NCI-H1930 (cell line): ENCODE measurements around the gene GTF2H2.
"Not testable (repeated sequence)": the region's sequence is repeated elsewhere in the genome, so short reads cannot be mapped to it uniquely, and the experiment has no call there.

Experiments
- DNase-seq, 2 experiments: peaks; one replicate each; lab custom pipeline; 2025; lab: John Stamatoyannopoulos, UW

Gene GTF2H2

DNA sequence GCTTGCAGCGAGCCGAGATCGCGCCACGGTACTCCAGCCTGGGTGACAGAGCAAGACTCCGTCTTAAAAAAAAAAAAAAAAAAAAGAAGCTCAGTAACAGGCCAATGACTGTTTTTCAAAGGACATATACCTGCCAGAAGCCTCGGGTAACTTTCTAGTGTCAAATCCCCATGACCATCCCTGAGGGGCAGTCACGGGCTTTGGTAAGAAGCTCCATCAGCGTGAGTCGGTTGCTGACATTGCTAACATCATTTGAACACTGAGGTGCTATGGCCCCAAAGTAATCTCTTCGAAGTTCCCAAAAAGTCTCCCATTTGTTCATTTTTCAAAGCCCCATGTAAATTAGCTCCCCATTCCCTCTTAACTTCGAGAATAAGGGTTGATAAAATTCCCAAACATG, 53.9 kb downstream of the GTF2H2 start:
- DNase-seq: no peak

DNA sequence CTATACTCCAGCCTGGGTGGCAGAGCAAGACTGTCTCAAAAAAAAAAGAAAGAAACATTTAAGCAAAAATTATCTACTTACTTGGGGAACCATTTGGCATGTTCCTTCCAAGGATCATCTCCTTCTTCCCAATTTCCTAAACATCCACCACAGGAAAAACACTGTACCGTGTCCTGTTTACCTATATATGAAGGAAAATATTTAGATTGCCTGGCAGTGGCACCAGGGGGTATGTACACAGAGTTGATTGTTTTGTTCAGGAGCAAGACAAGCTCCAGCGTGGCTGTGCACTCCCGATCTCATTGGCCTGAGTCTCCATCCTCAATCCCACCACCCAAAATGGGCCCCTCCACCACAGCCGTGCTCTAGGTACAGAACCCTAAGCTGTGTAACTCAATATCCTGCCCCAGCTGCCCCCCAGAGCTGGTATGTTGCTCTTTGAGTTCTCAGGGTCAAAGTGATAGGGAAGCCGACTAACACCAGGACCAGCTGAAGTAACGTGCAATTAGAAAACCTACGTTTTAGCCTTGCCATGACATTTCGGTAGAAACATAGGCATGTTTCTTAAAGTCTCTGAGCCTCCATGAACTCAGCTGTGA, 56.2 kb downstream of the GTF2H2 start:
- no peak for DNase-seq

- not testable (repeated sequence) for DNase-seq
Observed at GRCh38 chr5:71006983-71007382, 60.5 kb downstream of the GTF2H2 start.
